ENCODE data around the gene GJB5.

GJB5 gene

GRCh38 chr1:34757386-34757785 lies 2.5 kb downstream of the GJB5 start:
- TF ChIP-seq CTCF (IDR thresholded peaks at IDR 0.05; ENCODE audit: low read depth, low read length) = no peak
- H3K4me3 ChIP-seq (ENCODE audit: low read depth, low read length) = no peak overlapping the region

GRCh38 chr1:34758751-34759150 lies 3.9 kb downstream of the GJB5 start:
- H3K4me3 ChIP-seq (ENCODE audit: low read depth, low read length) = no peak overlapping the region
- no peak for TF ChIP-seq CTCF (IDR thresholded peaks at IDR 0.05; ENCODE audit: low read depth, low read length)

- TF ChIP-seq CTCF (IDR thresholded peaks at IDR 0.05; ENCODE audit: low read depth, low read length) = no peak
- H3K4me3 ChIP-seq (ENCODE audit: low read depth, low read length) = no peak within 1 kb of the TSS
Observed at GRCh38 chr1:34759503-34760357, 4.9 kb downstream of the GJB5 start, which contains the start of gene GJB4. GJB4 (plus strand) TSS chr1:34759740; CDS start chr1:34761255, 1,515 bp downstream.

GRCh38 chr1:34761176-34761761 lies 6.4 kb downstream of the GJB5 start:
- no peak overlapping the region for H3K4me3 ChIP-seq (ENCODE audit: low read depth, low read length)
- no peak for TF ChIP-seq CTCF (IDR thresholded peaks at IDR 0.05; ENCODE audit: low read depth, low read length)

- no peak overlapping the region for H3K4me3 ChIP-seq (ENCODE audit: low read depth, low read length)
- TF ChIP-seq CTCF (IDR thresholded peaks at IDR 0.05; ENCODE audit: low read depth, low read length) = no peak
Observed at GRCh38 chr1:34761776-34762307, 7.0 kb downstream of the GJB5 start.

GRCh38 chr1:34762474-34763141 lies 7.8 kb downstream of the GJB5 start:
- H3K4me3 ChIP-seq (ENCODE audit: low read depth, low read length) = no peak overlapping the region
- TF ChIP-seq CTCF (IDR thresholded peaks at IDR 0.05; ENCODE audit: low read depth, low read length) = no peak
